Myocyte (in vitro differentiated cells): ENCODE results near the gene RGP1. TPM values are rescaled to one million over a fixed set of nuclear protein-coding genes. Genes with fewer than 3 reads are reported as not detected.

ENCODE experiments used
- DNase-seq: peaks from one replicate; pipeline ENCODE4 v3.0.0-alpha.2; 2012; ENCODE audit warnings: low read depth
- total RNA-seq: library from RNA; depleted of rRNA; stranded (reverse); fragments of >200 nt; gene quantifications from 2 replicates; pipeline ENCODE4 v1.2.3, GENCODE V29; 2014

Gene RGP1
- total RNA-seq, 1 donor from 2014 or later, result 15.5 TPM

- DNase-seq, result no peak
Observed at GRCh38 chr9:35769763-35770162, 20.7 kb downstream of the RGP1 start.

GRCh38 chr9:35771075-35771433 is 22.0 kb downstream of the RGP1 start:
- no peak for DNase-seq

GRCh38 chr9:35771534-35771933 is 22.4 kb downstream of the RGP1 start:
- no peak for DNase-seq

- no peak for DNase-seq
Observed at GRCh38 chr9:35771943-35772342, 22.9 kb downstream of the RGP1 start.

GRCh38 chr9:35774907-35775635 is 26.0 kb downstream of the RGP1 start:
- DNase-seq, result no peak

- peak; percentile 17 for DNase-seq
Observed at GRCh38 chr9:35776018-35776417, 26.9 kb downstream of the RGP1 start.

GRCh38 chr9:35778496-35778895 is 29.4 kb downstream of the RGP1 start:
- no peak for DNase-seq

GRCh38 chr9:35781066-35781465 is 32.0 kb downstream of the RGP1 start:
- no peak for DNase-seq

GRCh38 chr9:35783418-35783817 is 34.3 kb downstream of the RGP1 start:
- no peak for DNase-seq

GRCh38 chr9:35789541-35789940 is 40.5 kb downstream of the RGP1 start:
- no peak for DNase-seq

GRCh38 chr9:35790025-35790384 is 40.9 kb downstream of the RGP1 start:
- no peak for DNase-seq

GRCh38 chr9:35790385-35791296 is 41.6 kb downstream of the RGP1 start:
- DNase-seq, result peak; percentile 85

- peak; percentile 58 for DNase-seq
Observed at GRCh38 chr9:35791297-35791921, 42.3 kb downstream of the RGP1 start, which contains the start of gene NPR2. NPR2 (plus strand) TSS chr9:35791591; CDS start chr9:35792409, 818 bp downstream.

- no peak for DNase-seq
Observed at GRCh38 chr9:35792024-35792813, 43.1 kb downstream of the RGP1 start.

GRCh38 chr9:35792826-35793225 is 43.7 kb downstream of the RGP1 start:
- DNase-seq, result no peak

GRCh38 chr9:35793461-35793860 is 44.4 kb downstream of the RGP1 start:
- DNase-seq, result no peak

GRCh38 chr9:35795695-35796094 is 46.6 kb downstream of the RGP1 start:
- no peak for DNase-seq

GRCh38 chr9:35797311-35798109 is 48.4 kb downstream of the RGP1 start:
- peak; percentile 28 for DNase-seq

GRCh38 chr9:35798658-35799374 is 49.7 kb downstream of the RGP1 start:
- no peak for DNase-seq

- no peak for DNase-seq
Observed at GRCh38 chr9:35800530-35800929, 51.4 kb downstream of the RGP1 start.
